Thyroid gland (tissue), 4 donors: Measurements from ENCODE around the gene CLTA.

ENCODE experiments used
- CTCF ChIP-seq, 6 experiments: fragments of 200-600 bp in 3 of 6; fragments of 450-650 bp in 3 of 6; sonication (generic) in 3 of 6; IDR thresholded peaks; one replicate each; pipeline ENCODE4 v1.5.1; 2016 to 2019; ENCODE audit warnings: antibody characterized with exemption in 6 of 6, mild to moderate bottlenecking in 2 of 6, inconsistent platforms in 1 of 6, moderate library complexity in 1 of 6
- POLR2A ChIP-seq, 2 donors: fragments of 450-650 bp; IDR thresholded peaks; one replicate each; pipeline ENCODE4 v1.6.1; 2017; ENCODE audit warnings: antibody characterized with exemption in 2 of 2, mild to moderate bottlenecking in 2 of 2, moderate library complexity in 1 of 2

GRCh38 chr9:36211510-36211909 is 20.8 kb downstream of the CLTA start:
- TF ChIP-seq CTCF (IDR thresholded peaks at IDR 0.05) (no peak), POLR2A (IDR thresholded peaks at IDR 0.05) (no peak)
